ENCODE data around the gene RAC3.

The RAC3 gene

GRCh38 chr17:82007495-82008257 lies 23.8 kb upstream of the RAC3 start:
- TF ChIP-seq, protein P1, sequence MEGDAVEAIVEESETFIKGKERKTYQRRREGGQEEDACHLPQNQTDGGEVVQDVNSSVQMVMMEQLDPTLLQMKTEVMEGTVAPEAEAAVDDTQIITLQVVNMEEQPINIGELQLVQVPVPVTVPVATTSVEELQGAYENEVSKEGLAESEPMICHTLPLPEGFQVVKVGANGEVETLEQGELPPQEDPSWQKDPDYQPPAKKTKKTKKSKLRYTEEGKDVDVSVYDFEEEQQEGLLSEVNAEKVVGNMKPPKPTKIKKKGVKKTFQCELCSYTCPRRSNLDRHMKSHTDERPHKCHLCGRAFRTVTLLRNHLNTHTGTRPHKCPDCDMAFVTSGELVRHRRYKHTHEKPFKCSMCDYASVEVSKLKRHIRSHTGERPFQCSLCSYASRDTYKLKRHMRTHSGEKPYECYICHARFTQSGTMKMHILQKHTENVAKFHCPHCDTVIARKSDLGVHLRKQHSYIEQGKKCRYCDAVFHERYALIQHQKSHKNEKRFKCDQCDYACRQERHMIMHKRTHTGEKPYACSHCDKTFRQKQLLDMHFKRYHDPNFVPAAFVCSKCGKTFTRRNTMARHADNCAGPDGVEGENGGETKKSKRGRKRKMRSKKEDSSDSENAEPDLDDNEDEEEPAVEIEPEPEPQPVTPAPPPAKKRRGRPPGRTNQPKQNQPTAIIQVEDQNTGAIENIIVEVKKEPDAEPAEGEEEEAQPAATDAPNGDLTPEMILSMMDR (IDR thresholded peaks at IDR 0.05): no peak

- TF ChIP-seq, protein P1 (IDR thresholded peaks at IDR 0.05): no peak
Observed at GRCh38 chr17:82008258-82008940, 23.1 kb upstream of the RAC3 start.

DNA sequence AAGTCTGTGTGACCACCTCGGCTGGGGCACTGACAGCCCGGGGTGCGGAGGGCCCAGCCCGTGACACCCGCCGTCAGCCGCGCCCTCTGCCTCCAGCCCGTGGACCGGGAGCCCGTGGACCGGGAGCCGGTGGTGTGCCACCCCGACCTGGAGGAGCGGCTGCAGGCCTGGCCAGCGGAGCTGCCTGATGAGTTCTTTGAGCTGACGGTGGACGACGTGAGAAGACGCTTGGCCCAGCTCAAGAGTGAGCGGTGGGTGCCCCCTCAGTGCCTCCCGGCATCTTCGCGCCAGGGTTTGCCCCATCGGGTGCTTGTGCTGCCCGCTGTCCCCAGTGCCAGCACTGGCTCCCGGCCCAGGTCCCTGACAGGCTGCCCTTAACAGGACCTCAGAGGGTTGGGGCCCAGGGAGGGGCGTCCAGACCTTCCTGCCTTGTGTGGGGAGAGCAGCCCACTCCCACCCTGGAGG lies 22.5 kb upstream of the RAC3 start:
- TF ChIP-seq, protein P1 (IDR thresholded peaks at IDR 0.05): no peak

- TF ChIP-seq, protein P1 (IDR thresholded peaks at IDR 0.05): no peak
Observed at GRCh38 chr17:82009413-82009812, 22.1 kb upstream of the RAC3 start.

GRCh38 chr17:82010575-82011525 lies 20.6 kb upstream of the RAC3 start:
- TF ChIP-seq, protein P1 (IDR thresholded peaks at IDR 0.05): no peak

- TF ChIP-seq, protein P1 (IDR thresholded peaks at IDR 0.05): no peak
Observed at GRCh38 chr17:82011617-82012187, 19.8 kb upstream of the RAC3 start.

DNA sequence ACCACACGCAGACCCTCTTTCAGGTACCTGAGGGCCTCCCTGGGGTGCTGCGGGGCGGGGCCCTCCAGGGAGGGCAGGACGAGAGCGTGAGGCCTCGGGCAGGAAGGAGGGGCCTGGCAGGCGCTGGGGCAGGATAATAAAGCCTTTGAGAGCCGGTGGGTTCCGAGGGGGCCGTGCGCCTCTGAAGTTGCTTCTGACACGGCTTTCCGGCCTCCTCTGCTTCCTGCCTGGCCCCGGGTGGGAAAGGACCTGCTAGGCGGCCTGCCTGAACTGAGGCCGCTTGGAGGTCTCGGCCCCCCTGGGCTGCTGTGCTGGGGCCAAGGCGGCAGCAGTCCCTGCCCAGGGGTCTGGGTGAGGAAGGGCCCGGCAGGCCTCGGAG lies 19.2 kb upstream of the RAC3 start:
- TF ChIP-seq, protein P1 (IDR thresholded peaks at IDR 0.05): no peak
